SK-N-SH treated with all-trans-retinoic acid at 6 μM for 48 hours (cell line): ENCODE measurements around the gene COMMD4.
"Not testable (repeated sequence)": the region's sequence is repeated elsewhere in the genome, so short reads cannot be mapped to it uniquely, and the experiment has no call there.

ENCODE experiments used
- ATAC-seq: fragments of 200-7000 bp; cut with Tn5 transposase; 3 replicates; pipeline ENCODE4 v1.9.1; 2020; ENCODE audit warnings: mild to moderate bottlenecking, moderate library complexity
- CREB5 ChIP-seq: fragments of 250-450 bp; sonication (Bioruptor Pico); IDR thresholded peaks from 2 replicates; pipeline ENCODE4 v1.5.1; 2020; ENCODE audit warnings: low read depth, mild to moderate bottlenecking, moderate library complexity
- CSDC2 ChIP-seq: fragments of 250-450 bp; sonication (Bioruptor Pico); IDR thresholded peaks from 2 replicates; pipeline ENCODE4 v1.5.0; 2020; ENCODE audit warnings: mild to moderate bottlenecking, moderate library complexity
- CSRNP3 ChIP-seq: fragments of 250-450 bp; sonication (Bioruptor Pico); IDR thresholded peaks from 2 replicates; pipeline ENCODE4 v1.5.1; 2021; ENCODE audit warnings: mild to moderate bottlenecking, moderate library complexity
- ESRRG ChIP-seq: fragments of 250-450 bp; sonication (Bioruptor Pico); IDR thresholded peaks from 2 replicates; pipeline ENCODE4 v1.6.1; 2021; ENCODE audit warnings: mild to moderate bottlenecking
- GLIS3 ChIP-seq: fragments of 250-450 bp; sonication (Bioruptor Pico); IDR thresholded peaks from 2 replicates; pipeline ENCODE4 v1.5.0; 2020; ENCODE audit warnings: mild to moderate bottlenecking, moderate library complexity
- ISL1 ChIP-seq: fragments of 250-450 bp; sonication (Bioruptor Pico); IDR thresholded peaks from 2 replicates; pipeline ENCODE4 v2.1.2; 2022; ENCODE audit warnings: mild to moderate bottlenecking, moderate library complexity
- PPARA ChIP-seq: fragments of 250-450 bp; sonication (Bioruptor Pico); IDR thresholded peaks from 2 replicates; pipeline ENCODE4 v1.5.0; 2020; ENCODE audit warnings: mild to moderate bottlenecking, borderline replicate concordance
- RARB ChIP-seq: fragments of 250-450 bp; sonication (Bioruptor Pico); IDR thresholded peaks from 2 replicates; pipeline ENCODE4 v1.8.0; 2021; ENCODE audit warnings: mild to moderate bottlenecking, moderate library complexity
- SNAI2 ChIP-seq: fragments of 250-450 bp; sonication (Bioruptor Pico); IDR thresholded peaks from 2 replicates; pipeline ENCODE4 v1.5.0; 2020; ENCODE audit warnings: mild to moderate bottlenecking, moderate library complexity
- TCF4 ChIP-seq: fragments of 250-450 bp; sonication (Bioruptor Pico); IDR thresholded peaks from 2 replicates; pipeline ENCODE4 v1.8.0; 2021; ENCODE audit warnings: mild to moderate bottlenecking, moderate library complexity, borderline replicate concordance
- TOX ChIP-seq: fragments of 250-450 bp; sonication (Bioruptor Pico); IDR thresholded peaks from 2 replicates; pipeline ENCODE4 v1.8.0; 2021; ENCODE audit warnings: mild to moderate bottlenecking, moderate library complexity, borderline replicate concordance
- ZC3H10 ChIP-seq: fragments of 250-450 bp; sonication (Bioruptor Pico); IDR thresholded peaks from 2 replicates; pipeline ENCODE4 v1.5.1; 2021; ENCODE audit warnings: mild to moderate bottlenecking, moderate library complexity
- ZFP3 ChIP-seq: fragments of 250-450 bp; sonication (Bioruptor Pico); IDR thresholded peaks from 2 replicates; pipeline ENCODE4 v1.5.0; 2020; ENCODE audit warnings: mild to moderate bottlenecking, moderate library complexity
- ZFP30 ChIP-seq: fragments of 450-650 bp; formaldehyde crosslinking; IDR thresholded peaks from 2 replicates; pipeline ENCODE4 v1.5.0; 2022; ENCODE audit warnings: mild to moderate bottlenecking, moderate library complexity
- ZNF565 ChIP-seq: fragments of 450-650 bp; formaldehyde crosslinking; conservative IDR thresholded peaks from 2 replicates; pipeline ENCODE4 v1.5.0; 2020; ENCODE audit warnings: low read depth, mild to moderate bottlenecking, moderate library complexity
- ZNF70 ChIP-seq: fragments of 450-650 bp; formaldehyde crosslinking; IDR thresholded peaks from 2 replicates; pipeline ENCODE4 v1.5.0; 2020; ENCODE audit warnings: mild to moderate bottlenecking, moderate library complexity
- ZNF8 ChIP-seq: fragments of 450-650 bp; formaldehyde crosslinking; IDR thresholded peaks from 2 replicates; pipeline ENCODE4 v1.5.0; 2020; ENCODE audit warnings: mild to moderate bottlenecking, moderate library complexity
- TF ChIP-seq, protein P1 (sequence below): fragments of 250-450 bp; sonication (Bioruptor Pico); IDR thresholded peaks from 2 replicates; pipeline ENCODE4 v1.5.0; 2020; ENCODE audit warnings: mild to moderate bottlenecking, moderate library complexity
- TF ChIP-seq, protein P2 (sequence below): fragments of 250-450 bp; sonication (Bioruptor Pico); IDR thresholded peaks from 2 replicates; pipeline ENCODE4 v1.8.0; 2020; ENCODE audit warnings: mild to moderate bottlenecking, moderate library complexity, borderline replicate concordance
- TF ChIP-seq, protein P3 (sequence below): fragments of 250-450 bp; sonication (Bioruptor Pico); IDR thresholded peaks from 2 replicates; pipeline ENCODE4 v1.8.0; 2021; ENCODE audit warnings: low read depth, mild to moderate bottlenecking, moderate library complexity, borderline replicate concordance

The COMMD4 gene

DNA sequence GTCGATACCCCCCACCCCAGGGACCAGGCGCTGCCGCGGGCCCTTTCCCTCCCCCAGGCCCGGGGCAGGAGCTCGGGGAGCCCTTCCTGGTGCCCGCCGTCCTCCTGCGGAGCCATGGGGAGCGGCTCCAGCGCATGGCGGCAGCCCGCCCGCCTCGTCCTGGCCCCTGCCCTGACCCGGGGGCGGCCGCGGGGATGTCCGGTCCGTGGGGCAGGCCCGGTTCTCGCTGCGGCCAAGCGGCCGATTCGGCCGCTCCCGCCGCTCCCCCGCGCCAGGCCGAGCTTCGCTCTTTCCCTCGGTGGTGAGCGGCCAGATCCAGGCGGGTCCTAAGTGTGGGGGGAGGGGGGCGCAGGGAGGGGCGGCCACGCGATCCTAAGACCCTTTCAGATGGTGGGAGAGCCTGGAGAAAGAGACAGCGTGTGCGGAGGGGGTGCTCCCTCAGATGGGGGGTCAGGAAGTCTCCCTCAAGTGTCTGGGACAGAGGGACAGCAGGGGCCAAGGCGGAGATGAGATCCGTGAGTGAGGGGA lies 12.2 kb downstream of the COMMD4 start:
- no peak for TF ChIP-seq ZFP3
- TF ChIP-seq ZC3H10, result no peak
- TF ChIP-seq ZFP30, result no peak
- TF ChIP-seq, protein P1, sequence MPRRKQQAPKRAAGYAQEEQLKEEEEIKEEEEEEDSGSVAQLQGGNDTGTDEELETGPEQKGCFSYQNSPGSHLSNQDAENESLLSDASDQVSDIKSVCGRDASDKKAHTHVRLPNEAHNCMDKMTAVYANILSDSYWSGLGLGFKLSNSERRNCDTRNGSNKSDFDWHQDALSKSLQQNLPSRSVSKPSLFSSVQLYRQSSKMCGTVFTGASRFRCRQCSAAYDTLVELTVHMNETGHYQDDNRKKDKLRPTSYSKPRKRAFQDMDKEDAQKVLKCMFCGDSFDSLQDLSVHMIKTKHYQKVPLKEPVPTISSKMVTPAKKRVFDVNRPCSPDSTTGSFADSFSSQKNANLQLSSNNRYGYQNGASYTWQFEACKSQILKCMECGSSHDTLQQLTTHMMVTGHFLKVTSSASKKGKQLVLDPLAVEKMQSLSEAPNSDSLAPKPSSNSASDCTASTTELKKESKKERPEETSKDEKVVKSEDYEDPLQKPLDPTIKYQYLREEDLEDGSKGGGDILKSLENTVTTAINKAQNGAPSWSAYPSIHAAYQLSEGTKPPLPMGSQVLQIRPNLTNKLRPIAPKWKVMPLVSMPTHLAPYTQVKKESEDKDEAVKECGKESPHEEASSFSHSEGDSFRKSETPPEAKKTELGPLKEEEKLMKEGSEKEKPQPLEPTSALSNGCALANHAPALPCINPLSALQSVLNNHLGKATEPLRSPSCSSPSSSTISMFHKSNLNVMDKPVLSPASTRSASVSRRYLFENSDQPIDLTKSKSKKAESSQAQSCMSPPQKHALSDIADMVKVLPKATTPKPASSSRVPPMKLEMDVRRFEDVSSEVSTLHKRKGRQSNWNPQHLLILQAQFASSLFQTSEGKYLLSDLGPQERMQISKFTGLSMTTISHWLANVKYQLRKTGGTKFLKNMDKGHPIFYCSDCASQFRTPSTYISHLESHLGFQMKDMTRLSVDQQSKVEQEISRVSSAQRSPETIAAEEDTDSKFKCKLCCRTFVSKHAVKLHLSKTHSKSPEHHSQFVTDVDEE (CRISPR knock-in tag), result no peak
- TF ChIP-seq RARB (CRISPR knock-in tag), result no peak
- TF ChIP-seq SNAI2, result no peak
- TF ChIP-seq CSDC2 (CRISPR knock-in tag), result no peak
- TF ChIP-seq CREB5, result no peak
- TF ChIP-seq ZNF8, result no peak
- TF ChIP-seq, protein P2, sequence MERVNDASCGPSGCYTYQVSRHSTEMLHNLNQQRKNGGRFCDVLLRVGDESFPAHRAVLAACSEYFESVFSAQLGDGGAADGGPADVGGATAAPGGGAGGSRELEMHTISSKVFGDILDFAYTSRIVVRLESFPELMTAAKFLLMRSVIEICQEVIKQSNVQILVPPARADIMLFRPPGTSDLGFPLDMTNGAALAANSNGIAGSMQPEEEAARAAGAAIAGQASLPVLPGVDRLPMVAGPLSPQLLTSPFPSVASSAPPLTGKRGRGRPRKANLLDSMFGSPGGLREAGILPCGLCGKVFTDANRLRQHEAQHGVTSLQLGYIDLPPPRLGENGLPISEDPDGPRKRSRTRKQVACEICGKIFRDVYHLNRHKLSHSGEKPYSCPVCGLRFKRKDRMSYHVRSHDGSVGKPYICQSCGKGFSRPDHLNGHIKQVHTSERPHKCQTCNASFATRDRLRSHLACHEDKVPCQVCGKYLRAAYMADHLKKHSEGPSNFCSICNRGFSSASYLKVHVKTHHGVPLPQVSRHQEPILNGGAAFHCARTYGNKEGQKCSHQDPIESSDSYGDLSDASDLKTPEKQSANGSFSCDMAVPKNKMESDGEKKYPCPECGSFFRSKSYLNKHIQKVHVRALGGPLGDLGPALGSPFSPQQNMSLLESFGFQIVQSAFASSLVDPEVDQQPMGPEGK, result no peak
- no peak for TF ChIP-seq PPARA (CRISPR knock-in tag)
- TF ChIP-seq, protein P3, sequence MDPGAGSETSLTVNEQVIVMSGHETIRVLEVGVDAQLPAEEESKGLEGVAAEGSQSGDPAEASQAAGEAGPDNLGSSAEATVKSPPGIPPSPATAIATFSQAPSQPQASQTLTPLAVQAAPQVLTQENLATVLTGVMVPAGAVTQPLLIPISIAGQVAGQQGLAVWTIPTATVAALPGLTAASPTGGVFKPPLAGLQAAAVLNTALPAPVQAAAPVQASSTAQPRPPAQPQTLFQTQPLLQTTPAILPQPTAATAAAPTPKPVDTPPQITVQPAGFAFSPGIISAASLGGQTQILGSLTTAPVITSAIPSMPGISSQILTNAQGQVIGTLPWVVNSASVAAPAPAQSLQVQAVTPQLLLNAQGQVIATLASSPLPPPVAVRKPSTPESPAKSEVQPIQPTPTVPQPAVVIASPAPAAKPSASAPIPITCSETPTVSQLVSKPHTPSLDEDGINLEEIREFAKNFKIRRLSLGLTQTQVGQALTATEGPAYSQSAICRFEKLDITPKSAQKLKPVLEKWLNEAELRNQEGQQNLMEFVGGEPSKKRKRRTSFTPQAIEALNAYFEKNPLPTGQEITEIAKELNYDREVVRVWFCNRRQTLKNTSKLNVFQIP (CRISPR knock-in tag), result no peak
- no peak for TF ChIP-seq GLIS3 (CRISPR knock-in tag)
- no peak for TF ChIP-seq ESRRG (CRISPR knock-in tag)
- TF ChIP-seq ZNF565 (CRISPR knock-in tag), result no peak
- TF ChIP-seq ISL1 (CRISPR knock-in tag), result no peak
- no peak for TF ChIP-seq ZNF70 (CRISPR knock-in tag)
- no peak for TF ChIP-seq CSRNP3 (CRISPR knock-in tag)
- TF ChIP-seq TCF4, result no peak
- no peak for TF ChIP-seq TOX
- peak; percentile 57 for ATAC-seq

DNA sequence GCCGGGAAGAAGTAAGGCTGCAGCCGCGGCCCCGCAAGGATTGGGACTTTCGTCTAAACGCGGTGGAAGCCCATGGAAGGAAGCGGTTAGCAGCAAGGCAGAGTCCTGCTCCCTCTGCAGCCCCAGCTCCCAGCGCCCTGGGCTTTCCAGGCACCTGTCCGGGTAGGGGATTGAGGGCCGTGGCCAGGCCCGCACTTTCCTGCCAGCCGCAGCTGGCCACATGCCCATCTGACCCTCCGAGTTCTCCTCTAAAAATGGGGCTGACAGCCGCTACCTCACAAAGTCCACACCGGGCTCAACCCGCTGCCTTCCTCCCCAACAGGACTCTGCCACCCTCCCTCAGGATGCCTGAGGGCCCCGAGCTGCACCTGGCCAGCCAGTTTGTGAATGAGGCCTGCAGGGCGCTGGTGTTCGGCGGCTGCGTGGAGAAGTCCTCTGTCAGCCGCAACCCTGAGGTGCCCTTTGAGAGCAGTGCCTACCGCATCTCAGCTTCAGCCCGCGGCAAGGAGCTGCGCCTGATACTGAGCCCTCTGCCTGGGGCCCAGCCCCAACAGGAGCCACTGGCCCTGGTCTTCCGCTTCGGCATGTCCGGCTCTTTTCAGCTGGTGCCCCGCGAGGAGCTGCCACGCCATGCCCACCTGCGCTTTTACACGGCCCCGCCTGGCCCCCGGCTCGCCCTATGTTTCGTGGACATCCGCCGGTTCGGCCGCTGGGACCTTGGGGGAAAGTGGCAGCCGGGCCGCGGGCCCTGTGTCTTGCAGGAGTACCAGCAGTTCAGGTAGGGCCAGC lies 12.9 kb downstream of the COMMD4 start:
- no peak for TF ChIP-seq RARB (CRISPR knock-in tag)
- TF ChIP-seq, protein P2, result no peak
- no peak for TF ChIP-seq CSDC2 (CRISPR knock-in tag)
- ATAC-seq, result peak; percentile 24

- ATAC-seq, result not testable (repeated sequence)
Observed at GRCh38 chr15:75349351-75349669, 13.4 kb downstream of the COMMD4 start.
